GM12892 (cell line): ENCODE measurements around the gene CRTC2.

Experiments used
- DNase-seq: peaks from one replicate; pipeline ENCODE4 v3.0.0; 2011; ENCODE audit not compliant: insufficient read length
- FAIRE-seq: peaks from 2 replicates; lab custom pipeline; 2011; peaks lifted over from hg19 to GRCh38; lab: Jason Lieb, UNC
- POLR2A ChIP-seq: IDR thresholded peaks from 2 replicates; pipeline ENCODE4 v1.6.1; 2011; ENCODE audit warnings: low read depth, low read length, control low read depth
- POLR2AphosphoS5 ChIP-seq: IDR thresholded peaks from 2 replicates; pipeline ENCODE4 v1.6.1; 2011; ENCODE audit warnings: low read depth, low read length, control low read depth
- TAF1 ChIP-seq: IDR thresholded peaks from 2 replicates; pipeline ENCODE4 v1.6.1; 2011; ENCODE audit warnings: low read depth, mild to moderate bottlenecking, control low read depth, low read length, borderline replicate concordance

Gene CRTC2

DNA sequence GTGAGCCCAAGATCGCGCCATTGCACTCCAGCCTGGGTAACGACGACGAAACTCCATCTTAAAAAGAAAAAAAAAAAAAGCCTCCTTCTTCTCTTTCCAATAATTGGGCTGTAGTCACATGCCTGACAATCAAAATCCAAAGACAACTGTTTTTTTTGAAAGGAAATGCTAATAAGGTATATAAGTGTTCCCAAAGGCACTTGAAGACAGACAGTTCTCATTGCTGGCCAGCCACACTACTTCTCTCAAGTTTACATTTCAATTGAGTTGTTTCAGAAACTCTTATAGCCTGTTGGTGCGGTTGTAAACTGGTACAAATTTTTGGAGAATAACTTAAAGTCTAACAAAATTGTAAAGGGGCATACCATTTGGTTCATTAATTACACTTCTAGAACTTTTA, 58.9 kb downstream of the CRTC2 start:
- TF ChIP-seq POLR2A (no peak), TAF1 (no peak), POLR2AphosphoS5 (no peak)
- FAIRE-seq (no peak), DNase-seq (no peak)
